Neural progenitor cell (in vitro differentiated cells): ENCODE data around the gene ERGIC3. TPM values are rescaled to one million over a fixed set of nuclear protein-coding genes. Genes with fewer than 3 reads are reported as not detected.

Experiments
- DNase-seq: peaks from one replicate; pipeline ENCODE4 v3.0.0-alpha.2; 2016; ENCODE audit warnings: low spot score
- H2AFZ ChIP-seq: fragments of 200-600 bp; sonication (generic); replicated peaks from 2 replicates; pipeline ENCODE4 v1.6.1; 2016; ENCODE audit warnings: antibody characterized with exemption
- H3F3A ChIP-seq: fragments of 200-600 bp; sonication (generic); 2 replicates; pipeline ENCODE4 v1.6.1; 2016; ENCODE audit warnings: antibody characterized with exemption, low read depth
- H3K27ac ChIP-seq: fragments of 200-600 bp; sonication (generic); 2 replicates; pipeline ENCODE4 v1.5.1; 2016; ENCODE audit warnings: mild to moderate bottlenecking
- H3K27me3 ChIP-seq: fragments of 200-600 bp; sonication (generic); 2 replicates; pipeline ENCODE4 v1.6.1; 2016; ENCODE audit warnings: mild to moderate bottlenecking, moderate library complexity
- H3K36me3 ChIP-seq: fragments of 200-600 bp; sonication (generic); 2 replicates; pipeline ENCODE4 v1.5.1; 2016
- H3K4me1 ChIP-seq: fragments of 200-600 bp; sonication (generic); 2 replicates; pipeline ENCODE4 v1.6.1; 2016; ENCODE audit warnings: mixed run types
- H3K4me2 ChIP-seq: fragments of 200-600 bp; sonication (generic); 2 replicates; pipeline ENCODE4 v1.6.1; 2016
- H3K4me3 ChIP-seq: fragments of 200-600 bp; sonication (generic); 2 replicates; pipeline ENCODE4 v1.5.1; 2016
- H3K79me2 ChIP-seq: fragments of 200-600 bp; sonication (generic); 2 replicates; pipeline ENCODE4 v1.6.1; 2016; ENCODE audit warnings: low read depth
- H3K9ac ChIP-seq: fragments of 200-600 bp; sonication (generic); 2 replicates; pipeline ENCODE4 v1.6.1; 2016
- H3K9me3 ChIP-seq: fragments of 200-600 bp; sonication (generic); 2 replicates; pipeline ENCODE4 v1.5.1; 2016; ENCODE audit warnings: low read depth
- H4K20me1 ChIP-seq: fragments of 200-600 bp; sonication (generic); 2 replicates; pipeline ENCODE4 v1.6.1; 2016; ENCODE audit warnings: low read depth
- H3K27ac Mint-ChIP-seq: 3 replicates; pipeline ENCODE4 v1.8.0; 2021; ENCODE audit warnings: mixed read lengths
- H3K27me3 Mint-ChIP-seq: 2 replicates; pipeline ENCODE4 v1.8.0; 2022; ENCODE audit warnings: low read depth, mild to moderate bottlenecking, inconsistent platforms, moderate library complexity, mixed read lengths; ENCODE audit not compliant: insufficient read depth
- H3K36me3 Mint-ChIP-seq: 3 replicates; pipeline ENCODE4 v1.8.0; 2021; ENCODE audit warnings: mixed read lengths
- H3K4me1 Mint-ChIP-seq: 3 replicates; pipeline ENCODE4 v1.8.0; 2021; ENCODE audit warnings: mixed read lengths
- H3K4me3 Mint-ChIP-seq: 3 replicates; pipeline ENCODE4 v1.8.0; 2021; ENCODE audit warnings: mild to moderate bottlenecking, moderate library complexity, mixed read lengths
- H3K9me3 Mint-ChIP-seq: 3 replicates; pipeline ENCODE4 v1.8.0; 2020; ENCODE audit warnings: mixed read lengths
- EZH2 ChIP-seq: fragments of 200-600 bp; sonication (generic); IDR thresholded peaks from 2 replicates; pipeline ENCODE4 v1.6.1; 2017; ENCODE audit warnings: antibody characterized with exemption, mild to moderate bottlenecking, moderate library complexity
- EZH2phosphoT487 ChIP-seq: fragments of 200-600 bp; sonication (generic); IDR thresholded peaks from 2 replicates; pipeline ENCODE4 v1.6.1; 2017; ENCODE audit warnings: antibody characterized with exemption
- total RNA-seq: library from RNA; depleted of rRNA; stranded (reverse); fragments of >200 nt; gene quantifications from 2 replicates; pipeline ENCODE4 v1.2.3, GENCODE V29; 2015; ENCODE audit warnings: low replicate concordance
- TF ChIP-seq, protein P1 (sequence below): fragments of 200-600 bp; sonication (generic); IDR thresholded peaks from 2 replicates; pipeline ENCODE4 v1.5.1; 2017; ENCODE audit warnings: antibody characterized with exemption, mild to moderate bottlenecking

The ERGIC3 gene
- total RNA-seq, 1 donor from 2014 or later: 271 TPM

DNA sequence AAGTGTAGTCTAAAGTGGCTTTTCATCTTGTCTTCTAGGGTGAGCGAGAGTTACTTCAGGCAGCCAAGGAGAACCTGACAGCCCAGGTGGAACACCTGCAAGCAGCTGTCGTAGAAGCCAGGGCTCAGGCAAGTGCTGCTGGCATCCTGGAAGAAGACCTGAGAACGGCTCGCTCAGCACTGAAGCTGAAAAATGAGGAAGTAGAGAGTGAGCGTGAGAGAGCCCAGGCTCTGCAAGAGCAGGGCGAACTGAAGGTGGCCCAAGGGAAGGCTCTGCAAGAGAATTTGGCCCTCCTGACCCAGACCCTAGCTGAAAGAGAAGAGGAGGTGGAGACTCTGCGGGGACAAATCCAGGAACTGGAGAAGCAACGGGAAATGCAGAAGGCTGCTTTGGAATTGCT is 39.5 kb upstream of the ERGIC3 start:
- Histone ChIP-seq H4K20me1 (no peaks in the 10 kb centered on the region), H3K4me2 (no peak overlapping the region), H3K4me1 (no peaks in the 10 kb centered on the region), H3K9me3 (no peaks in the 10 kb centered on the region), H3K9ac (no peak overlapping the region), H3K27me3 (no peaks in the 10 kb centered on the region), H3F3A (no peaks in the 10 kb centered on the region), H3K27ac (no peak overlapping the region), H3K36me3 (no peaks in the 10 kb centered on the region), H2AFZ (no peak overlapping the region), H3K4me3 (no peak overlapping the region), H3K79me2 (no peaks in the 10 kb centered on the region)
- Mint-ChIP-seq H3K36me3 (peaks cover 52% of the 10 kb centered on the region), H3K4me1 (no peaks in the 10 kb centered on the region), H3K9me3 (no peaks in the 10 kb centered on the region), H3K27ac (no peak overlapping the region), H3K4me3 (no peak overlapping the region), H3K27me3 (peaks cover 3% of the 10 kb centered on the region)
- TF ChIP-seq EZH2: no peak
- TF ChIP-seq EZH2phosphoT487: no peak
- TF ChIP-seq, protein P1, sequence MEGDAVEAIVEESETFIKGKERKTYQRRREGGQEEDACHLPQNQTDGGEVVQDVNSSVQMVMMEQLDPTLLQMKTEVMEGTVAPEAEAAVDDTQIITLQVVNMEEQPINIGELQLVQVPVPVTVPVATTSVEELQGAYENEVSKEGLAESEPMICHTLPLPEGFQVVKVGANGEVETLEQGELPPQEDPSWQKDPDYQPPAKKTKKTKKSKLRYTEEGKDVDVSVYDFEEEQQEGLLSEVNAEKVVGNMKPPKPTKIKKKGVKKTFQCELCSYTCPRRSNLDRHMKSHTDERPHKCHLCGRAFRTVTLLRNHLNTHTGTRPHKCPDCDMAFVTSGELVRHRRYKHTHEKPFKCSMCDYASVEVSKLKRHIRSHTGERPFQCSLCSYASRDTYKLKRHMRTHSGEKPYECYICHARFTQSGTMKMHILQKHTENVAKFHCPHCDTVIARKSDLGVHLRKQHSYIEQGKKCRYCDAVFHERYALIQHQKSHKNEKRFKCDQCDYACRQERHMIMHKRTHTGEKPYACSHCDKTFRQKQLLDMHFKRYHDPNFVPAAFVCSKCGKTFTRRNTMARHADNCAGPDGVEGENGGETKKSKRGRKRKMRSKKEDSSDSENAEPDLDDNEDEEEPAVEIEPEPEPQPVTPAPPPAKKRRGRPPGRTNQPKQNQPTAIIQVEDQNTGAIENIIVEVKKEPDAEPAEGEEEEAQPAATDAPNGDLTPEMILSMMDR: no peak
- no peak for DNase-seq

DNA sequence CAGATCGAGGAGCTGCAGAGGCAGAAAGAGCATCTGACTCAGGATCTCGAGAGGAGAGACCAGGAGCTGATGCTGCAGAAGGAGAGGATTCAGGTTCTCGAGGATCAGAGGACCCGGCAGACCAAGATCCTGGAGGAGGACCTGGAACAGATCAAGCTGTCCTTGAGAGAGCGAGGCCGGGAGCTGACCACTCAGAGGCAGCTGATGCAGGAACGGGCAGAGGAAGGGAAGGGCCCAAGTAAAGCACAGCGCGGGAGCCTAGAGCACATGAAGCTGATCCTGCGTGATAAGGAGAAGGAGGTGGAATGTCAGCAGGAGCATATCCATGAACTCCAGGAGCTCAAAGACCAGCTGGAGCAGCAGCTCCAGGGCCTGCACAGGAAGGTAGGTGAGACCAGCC is 38.6 kb upstream of the ERGIC3 start:
- Histone ChIP-seq H3K27me3 (no peaks in the 10 kb centered on the region), H2AFZ (no peak overlapping the region), H3F3A (no peaks in the 10 kb centered on the region), H3K9ac (no peak overlapping the region), H3K4me1 (no peaks in the 10 kb centered on the region), H3K4me2 (no peak overlapping the region), H3K79me2 (no peaks in the 10 kb centered on the region), H3K36me3 (no peaks in the 10 kb centered on the region), H3K27ac (no peak overlapping the region), H3K9me3 (no peaks in the 10 kb centered on the region), H4K20me1 (no peaks in the 10 kb centered on the region), H3K4me3 (no peak overlapping the region)
- Mint-ChIP-seq H3K9me3 (no peaks in the 10 kb centered on the region), H3K27me3 (peaks cover 3% of the 10 kb centered on the region), H3K4me1 (no peaks in the 10 kb centered on the region), H3K4me3 (no peak overlapping the region), H3K27ac (no peak overlapping the region), H3K36me3 (peaks cover 45% of the 10 kb centered on the region)
- no peak for DNase-seq
- TF ChIP-seq EZH2phosphoT487: no peak
- TF ChIP-seq EZH2: no peak
- TF ChIP-seq, protein P1: no peak

DNA sequence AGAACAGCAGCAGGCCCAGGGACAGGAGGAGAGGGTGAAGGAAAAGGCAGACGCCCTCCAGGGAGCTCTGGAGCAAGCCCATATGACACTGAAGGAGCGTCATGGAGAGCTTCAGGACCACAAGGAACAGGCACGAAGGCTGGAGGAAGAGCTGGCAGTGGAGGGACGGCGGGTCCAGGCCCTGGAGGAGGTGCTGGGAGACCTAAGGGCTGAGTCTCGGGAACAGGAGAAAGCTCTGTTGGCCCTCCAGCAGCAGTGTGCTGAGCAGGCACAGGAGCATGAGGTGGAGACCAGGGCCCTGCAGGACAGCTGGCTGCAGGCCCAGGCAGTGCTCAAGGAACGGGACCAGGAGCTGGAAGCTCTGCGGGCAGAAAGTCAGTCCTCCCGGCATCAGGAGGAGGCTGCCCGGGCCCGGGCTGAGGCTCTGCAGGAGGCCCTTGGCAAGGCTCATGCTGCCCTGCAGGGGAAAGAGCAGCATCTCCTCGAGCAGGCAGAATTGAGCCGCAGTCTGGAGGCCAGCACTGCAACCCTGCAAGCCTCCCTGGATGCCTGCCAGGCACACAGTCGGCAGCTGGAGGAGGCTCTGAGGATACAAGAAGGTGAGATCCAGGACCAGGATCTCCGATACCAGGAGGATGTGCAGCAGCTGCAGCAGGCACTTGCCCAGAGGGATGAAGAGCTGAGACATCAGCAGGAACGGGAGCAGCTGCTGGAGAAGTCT is 37.9 kb upstream of the ERGIC3 start:
- no peaks in the 10 kb centered on the region for H3F3A ChIP-seq
- Mint-ChIP-seq H3K9me3 (no peaks in the 10 kb centered on the region), H3K27me3 (peaks cover 3% of the 10 kb centered on the region), H3K27ac (no peak overlapping the region), H3K4me3 (no peak overlapping the region), H3K36me3 (peaks cover 46% of the 10 kb centered on the region), H3K4me1 (no peaks in the 10 kb centered on the region)
- H3K4me1 ChIP-seq: no peaks in the 10 kb centered on the region
- no peak overlapping the region for H2AFZ ChIP-seq
- TF ChIP-seq, protein P1: no peak
- TF ChIP-seq EZH2phosphoT487: no peak
- TF ChIP-seq EZH2: no peak
- no peak overlapping the region for H3K27ac ChIP-seq
- H3K9me3 ChIP-seq: no peaks in the 10 kb centered on the region
- H3K9ac ChIP-seq: no peak overlapping the region
- no peaks in the 10 kb centered on the region for H4K20me1 ChIP-seq
- H3K4me3 ChIP-seq: no peak overlapping the region
- no peaks in the 10 kb centered on the region for H3K79me2 ChIP-seq
- no peaks in the 10 kb centered on the region for H3K36me3 ChIP-seq
- no peaks in the 10 kb centered on the region for H3K27me3 ChIP-seq
- H3K4me2 ChIP-seq: no peak overlapping the region
- no peak for DNase-seq
